COLO668 (cell line): ENCODE data around the gene ATP11B.

Experiments used
- DNase-seq: peaks from one replicate; lab custom pipeline; 2025; ENCODE audit not compliant: unreplicated experiment; lab: John Stamatoyannopoulos, UW

ATP11B gene

GRCh38 chr3:182948305-182948704, 155.0 kb downstream of the ATP11B start:
- no peak for DNase-seq

- DNase-seq: no peak
Observed at GRCh38 chr3:182949688-182950087, 156.4 kb downstream of the ATP11B start.

GRCh38 chr3:182954553-182955235, 161.4 kb downstream of the ATP11B start:
- no peak for DNase-seq

- no peak for DNase-seq
Observed at GRCh38 chr3:182957226-182957625, 163.9 kb downstream of the ATP11B start.

GRCh38 chr3:182957676-182958266, 164.5 kb downstream of the ATP11B start:
- DNase-seq: no peak

GRCh38 chr3:182959474-182960350, 166.4 kb downstream of the ATP11B start:
- DNase-seq: no peak

GRCh38 chr3:182962166-182962565, 168.9 kb downstream of the ATP11B start:
- DNase-seq: no peak

- no peak for DNase-seq
Observed at GRCh38 chr3:182964179-182964578, 170.9 kb downstream of the ATP11B start.

GRCh38 chr3:182965861-182966366, 172.6 kb downstream of the ATP11B start:
- DNase-seq: no peak

- DNase-seq: no peak
Observed at GRCh38 chr3:182967218-182968204, 174.2 kb downstream of the ATP11B start.

GRCh38 chr3:182969277-182969676, 176.0 kb downstream of the ATP11B start:
- no peak for DNase-seq

- DNase-seq: no peak
Observed at GRCh38 chr3:182969853-182970252, 176.5 kb downstream of the ATP11B start.

- DNase-seq: no peak
Observed at GRCh38 chr3:182970811-182971418, 177.6 kb downstream of the ATP11B start.
